ENCODE results near the gene GZF1. TPM values are rescaled to one million over a fixed set of nuclear protein-coding genes. Genes with fewer than 3 reads are reported as not detected.

Gene GZF1
- total and polyA plus RNA-seq, 4 donors, result 5.3 to 17.8 (median 14.6) TPM

DNA sequence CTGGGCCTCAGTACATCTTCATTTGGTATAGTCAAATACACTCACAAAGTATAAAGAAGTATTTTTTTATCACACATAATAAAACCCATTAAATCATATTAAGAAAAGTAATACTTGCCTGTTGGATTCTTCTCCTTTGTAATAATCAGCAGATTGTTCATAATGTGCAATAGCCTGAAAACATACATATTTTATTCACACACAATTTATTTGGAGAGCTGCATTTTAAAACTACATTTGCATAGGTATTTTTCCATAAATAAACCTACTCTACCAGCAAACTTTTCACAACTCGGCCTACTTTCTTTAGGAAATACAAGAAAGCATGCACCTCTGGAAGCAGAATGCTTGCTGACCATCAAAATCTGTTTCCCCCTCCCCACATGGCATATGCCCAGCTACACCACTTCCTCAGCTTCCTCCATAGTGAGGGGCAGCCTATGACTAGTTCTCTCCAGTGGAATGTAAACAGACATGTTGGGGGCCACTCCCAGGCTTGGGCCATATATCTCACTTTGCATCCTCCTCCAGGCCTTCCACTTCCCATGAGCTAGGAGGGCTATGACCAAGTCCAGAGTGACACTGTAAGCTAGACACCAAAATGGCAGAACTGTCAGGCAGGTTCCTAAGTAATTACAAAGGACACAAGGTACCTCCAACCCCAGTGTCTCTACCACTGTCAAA is 28.3 kb downstream of the GZF1 start:
- H3K36me3 ChIP-seq (ENCODE audit: control insufficient read depth in 4 of 4, insufficient read depth in 4 of 4, low read length in 4 of 4), result peaks cover 19 to 45% (median 26%) of the 10 kb centered on the region in 4 donors
- no peak overlapping the region for H3K27ac ChIP-seq (ENCODE audit: low read depth in 1 of 2, low read length in 1 of 2)
- H3K4me3 ChIP-seq, result no peak overlapping the region
- H3K9me3 ChIP-seq (ENCODE audit: control insufficient read depth in 4 of 4, insufficient read depth in 3 of 4, low read length in 3 of 4), result no peaks in the 10 kb centered on the region
- H3K4me1 ChIP-seq (ENCODE audit: control insufficient read depth in 5 of 5, insufficient read depth in 5 of 5, low read length in 5 of 5), result no peaks in the 10 kb centered on the region
- DNase-seq (no peak), ATAC-seq (ENCODE audit: insufficient read depth, low FRiP score) (no peak)
- 80 to 90% methylated on average over 1 of the region's 1 CpG for WGBS, 2 donors
- TF ChIP-seq CTCF (IDR thresholded peaks at IDR 0.05; ENCODE audit: control extremely low read depth, extremely low read depth), result no peak
- no peak overlapping the region for H3K9ac ChIP-seq (ENCODE audit: insufficient read depth in 1 of 2, low read length in 2 of 2)
- H3K27me3 ChIP-seq (ENCODE audit: control insufficient read depth in 3 of 3, insufficient read depth in 3 of 3, low read length in 2 of 3), result no peaks in the 10 kb centered on the region

- no peaks in the 10 kb centered on the region for H3K9me3 ChIP-seq (ENCODE audit: control insufficient read depth in 4 of 4, insufficient read depth in 3 of 4, low read length in 3 of 4)
- H3K27me3 ChIP-seq (ENCODE audit: control insufficient read depth in 3 of 3, insufficient read depth in 3 of 3, low read length in 2 of 3), result no peaks in the 10 kb centered on the region
- no peak for DNase-seq
- no peak overlapping the region for H3K9ac ChIP-seq (ENCODE audit: insufficient read depth in 1 of 2, low read length in 2 of 2)
- no peak for ATAC-seq (ENCODE audit: insufficient read depth, low FRiP score)
- 96% methylated on average over 4 of the region's 4 CpGs for WGBS, 2 donors
- H3K36me3 ChIP-seq (ENCODE audit: control insufficient read depth in 4 of 4, insufficient read depth in 4 of 4, low read length in 4 of 4), result peaks cover 20 to 35% (median 26%) of the 10 kb centered on the region in 4 donors
- H3K4me3 ChIP-seq, result no peak overlapping the region
- no peak for TF ChIP-seq CTCF (IDR thresholded peaks at IDR 0.05; ENCODE audit: control extremely low read depth, extremely low read depth)
- H3K27ac ChIP-seq (ENCODE audit: low read depth in 1 of 2, low read length in 1 of 2), result no peak overlapping the region
- H3K4me1 ChIP-seq (ENCODE audit: control insufficient read depth in 5 of 5, insufficient read depth in 5 of 5, low read length in 5 of 5), result peaks cover 0 to under 1% (median 0%) of the 10 kb centered on the region in 5 donors
These were observed 29.8 kb downstream of the GZF1 start for GRCh38 chr20:23391707-23392310.

- DNase-seq, result no peak
- ATAC-seq (ENCODE audit: insufficient read depth, low FRiP score), result peak; percentile 55
- H3K4me3 ChIP-seq, result no peak overlapping the region
- H3K4me1 ChIP-seq (ENCODE audit: control insufficient read depth in 5 of 5, insufficient read depth in 5 of 5, low read length in 5 of 5), result peaks cover 0 to 5% (median 0%) of the 10 kb centered on the region in 5 donors
- H3K9me3 ChIP-seq (ENCODE audit: control insufficient read depth in 4 of 4, insufficient read depth in 3 of 4, low read length in 3 of 4), result no peaks in the 10 kb centered on the region
- peaks cover 16 to 23% (median 19%) of the 10 kb centered on the region in 4 donors for H3K36me3 ChIP-seq (ENCODE audit: control insufficient read depth in 4 of 4, insufficient read depth in 4 of 4, low read length in 4 of 4)
- H3K27ac ChIP-seq (ENCODE audit: low read depth in 1 of 2, low read length in 1 of 2), result peak overlapping the region in 1 of 2 donors; percentile 44
- no peak overlapping the region for H3K9ac ChIP-seq (ENCODE audit: insufficient read depth in 1 of 2, low read length in 2 of 2)
- H3K27me3 ChIP-seq (ENCODE audit: control insufficient read depth in 3 of 3, insufficient read depth in 3 of 3, low read length in 2 of 3), result no peaks in the 10 kb centered on the region
- 82 to 98% methylated on average over 4 of the region's 4 CpGs for WGBS, 2 donors
- TF ChIP-seq CTCF (IDR thresholded peaks at IDR 0.05; ENCODE audit: control extremely low read depth, extremely low read depth), result no peak
These were observed 32.2 kb downstream of the GZF1 start for GRCh38 chr20:23393996-23394775.

Measured in lung (tissue), 12 donors.